GM12892 (cell line): ENCODE data around the gene CIBAR2.

Source experiments
- DNase-seq: peaks from one replicate; pipeline ENCODE4 v3.0.0; 2011; ENCODE audit not compliant: insufficient read length
- FAIRE-seq: peaks from 2 replicates; lab custom pipeline; 2011; peaks lifted over from hg19 to GRCh38; lab: Jason Lieb, UNC
- POLR2A ChIP-seq: IDR thresholded peaks from 2 replicates; pipeline ENCODE4 v1.6.1; 2011; ENCODE audit warnings: low read depth, low read length, control low read depth
- POLR2AphosphoS5 ChIP-seq: IDR thresholded peaks from 2 replicates; pipeline ENCODE4 v1.6.1; 2011; ENCODE audit warnings: low read depth, low read length, control low read depth
- TAF1 ChIP-seq: IDR thresholded peaks from 2 replicates; pipeline ENCODE4 v1.6.1; 2011; ENCODE audit warnings: low read depth, mild to moderate bottlenecking, control low read depth, low read length, borderline replicate concordance

Gene CIBAR2

DNA sequence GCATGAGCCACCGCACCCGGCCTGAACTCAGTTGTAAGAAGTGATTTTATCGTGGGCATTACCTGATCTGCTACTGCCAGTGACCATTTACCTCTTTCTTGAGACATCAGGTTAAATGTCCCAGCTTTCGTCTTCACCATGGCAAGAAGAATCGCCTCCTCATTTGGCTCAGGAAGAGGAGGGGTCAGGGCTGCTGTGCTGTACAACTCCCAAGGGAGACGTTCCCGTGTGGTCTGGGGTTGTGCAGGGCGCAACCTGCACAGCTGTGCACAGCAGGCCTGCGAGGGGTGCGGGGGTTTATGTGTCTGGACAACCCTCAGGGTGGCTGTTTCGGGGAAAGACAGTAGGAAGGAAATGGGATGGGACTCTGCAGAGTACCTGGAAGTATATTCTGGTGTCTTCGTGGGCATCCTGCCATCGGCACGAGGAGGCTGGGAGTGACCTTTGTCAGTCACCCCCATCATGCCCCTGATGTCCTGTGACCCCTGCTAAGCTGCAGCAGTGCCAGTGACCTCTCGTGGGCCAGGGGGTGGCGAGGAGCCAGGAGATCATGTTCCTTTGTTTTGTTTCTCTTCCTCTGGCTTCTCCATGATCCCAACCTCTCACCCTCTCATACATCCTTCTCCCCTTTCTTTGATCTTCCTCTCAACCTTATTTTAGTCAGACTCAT lies 27.3 kb downstream of the CIBAR2 start:
- no peak for FAIRE-seq
- no peak for TF ChIP-seq POLR2A
- no peak for TF ChIP-seq TAF1
- TF ChIP-seq POLR2AphosphoS5 = no peak

DNA sequence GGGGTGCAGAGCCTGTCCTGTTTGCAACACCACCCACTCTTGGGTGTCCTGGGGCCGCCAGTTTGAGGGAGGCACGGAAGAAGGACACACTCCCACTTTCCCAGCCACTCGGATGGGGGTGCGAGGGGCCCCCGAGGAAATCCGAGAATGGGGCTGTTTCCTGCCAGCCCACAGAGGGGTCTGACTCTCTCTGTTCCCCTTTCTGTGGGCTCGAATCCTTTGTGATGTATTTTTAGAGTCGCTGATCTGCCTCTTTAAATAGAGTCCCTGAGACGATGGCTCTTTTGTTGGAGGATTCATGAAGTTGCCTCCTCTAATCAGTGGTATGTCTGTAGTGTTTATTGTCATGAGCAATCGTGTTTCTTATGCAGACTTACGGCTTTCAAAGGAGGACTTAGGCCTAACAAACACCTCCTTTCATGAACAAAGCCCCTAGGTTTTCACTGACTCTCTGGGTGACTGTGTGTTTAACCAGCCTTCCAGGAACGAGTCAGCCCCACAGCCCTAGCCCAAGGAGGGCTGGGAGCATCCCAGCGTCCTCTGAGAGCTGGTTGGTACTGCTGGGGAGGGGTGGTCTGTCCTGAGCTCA lies 29.1 kb downstream of the CIBAR2 start:
- DNase-seq (no peak), FAIRE-seq (peak; percentile 24)
- no peak for TF ChIP-seq POLR2AphosphoS5
- no peak for TF ChIP-seq TAF1
- no peak for TF ChIP-seq POLR2A

More for the DNA sequence above, 27.3 kb downstream of the CIBAR2 start:
- no peak for DNase-seq

DNA sequence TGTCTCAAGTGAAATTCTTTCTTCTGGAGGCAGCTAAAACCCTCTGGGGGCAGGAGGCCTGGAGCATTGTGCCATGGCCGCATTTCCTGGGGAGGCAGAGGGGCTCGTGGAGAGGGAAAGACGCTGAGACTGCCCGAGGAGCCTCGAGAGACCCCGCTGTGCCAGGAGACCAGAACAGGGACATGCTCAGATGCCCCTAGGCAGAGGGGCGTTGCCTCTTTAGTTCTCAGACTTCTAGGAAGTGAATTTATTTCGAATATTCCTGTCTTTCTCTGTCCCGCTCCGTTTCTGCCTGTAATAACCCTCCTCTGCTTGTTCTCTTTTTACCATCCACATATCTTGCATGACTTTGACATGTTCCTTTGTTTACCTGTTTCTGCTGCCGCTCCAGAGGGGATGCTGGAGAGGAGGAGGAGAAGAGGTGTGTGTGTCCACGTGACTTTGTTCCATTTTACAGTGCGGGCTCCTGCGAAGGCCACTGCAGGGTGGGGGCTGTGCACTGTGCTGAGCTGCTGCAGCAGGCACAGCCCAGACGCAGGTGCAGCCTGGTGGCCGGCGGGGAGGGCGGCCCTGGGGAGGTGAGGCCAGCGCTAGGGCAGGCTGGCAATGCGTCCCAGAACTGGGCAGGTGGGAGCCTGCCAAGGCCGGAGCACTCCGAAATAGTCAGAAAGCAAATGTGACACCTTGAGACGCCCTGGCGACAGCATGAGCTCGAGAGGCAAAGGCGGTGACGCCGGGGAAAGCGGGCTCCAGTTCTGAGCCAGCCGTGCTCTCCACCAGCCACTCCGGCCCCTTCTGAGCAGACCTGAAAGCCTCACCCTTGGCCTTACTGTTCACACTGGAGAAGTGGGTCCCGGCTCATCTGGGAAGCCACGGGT lies 29.9 kb downstream of the CIBAR2 start:
- FAIRE-seq (peak; percentile 14), DNase-seq (no peak)
- TF ChIP-seq TAF1 (no peak), POLR2AphosphoS5 (no peak)

DNA sequence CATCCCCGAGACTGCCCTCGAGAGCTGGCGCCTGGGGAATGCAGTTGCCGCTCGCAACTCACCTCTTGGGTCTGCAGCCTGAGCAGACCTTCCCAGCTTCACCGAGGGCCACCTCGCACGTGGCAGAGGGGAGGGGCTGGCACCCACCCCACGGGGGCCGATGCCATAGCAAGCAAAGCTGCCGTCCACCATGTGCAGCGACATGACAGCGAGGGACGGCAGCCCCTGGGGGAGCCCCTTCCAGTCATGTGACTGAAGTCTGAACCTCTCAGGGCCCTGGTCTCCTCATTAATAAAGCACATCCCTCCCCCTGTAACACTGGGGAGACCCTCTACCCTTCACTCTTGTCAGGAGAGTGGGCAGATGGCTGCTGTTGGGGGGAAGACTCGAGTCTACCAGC lies 30.5 kb downstream of the CIBAR2 start:
- TF ChIP-seq POLR2AphosphoS5 = no peak
- FAIRE-seq = no peak
- DNase-seq = no peak

DNA sequence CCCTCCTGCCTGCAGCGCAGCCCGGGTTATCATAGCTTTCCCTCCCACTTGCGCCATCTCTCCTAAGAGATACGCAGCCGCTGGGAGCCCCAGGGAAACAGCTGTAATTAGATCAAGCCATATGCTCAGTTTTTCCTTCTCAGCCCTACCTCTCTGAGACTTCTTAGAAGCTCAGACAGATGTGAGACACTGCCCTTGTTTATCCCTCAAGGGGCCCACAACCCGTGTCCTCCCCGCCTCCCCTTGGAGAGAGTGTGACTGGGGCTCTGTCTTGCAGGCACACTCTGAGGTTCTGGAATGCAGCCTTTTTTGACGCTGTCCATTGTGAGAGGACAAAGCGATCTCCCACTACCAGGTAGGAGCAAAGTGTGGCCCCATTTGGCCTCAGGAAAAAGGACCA lies 31.2 kb downstream of the CIBAR2 start:
- TF ChIP-seq TAF1 (no peak), POLR2A (no peak), POLR2AphosphoS5 (no peak)
- no peak for FAIRE-seq
- no peak for DNase-seq

DNA sequence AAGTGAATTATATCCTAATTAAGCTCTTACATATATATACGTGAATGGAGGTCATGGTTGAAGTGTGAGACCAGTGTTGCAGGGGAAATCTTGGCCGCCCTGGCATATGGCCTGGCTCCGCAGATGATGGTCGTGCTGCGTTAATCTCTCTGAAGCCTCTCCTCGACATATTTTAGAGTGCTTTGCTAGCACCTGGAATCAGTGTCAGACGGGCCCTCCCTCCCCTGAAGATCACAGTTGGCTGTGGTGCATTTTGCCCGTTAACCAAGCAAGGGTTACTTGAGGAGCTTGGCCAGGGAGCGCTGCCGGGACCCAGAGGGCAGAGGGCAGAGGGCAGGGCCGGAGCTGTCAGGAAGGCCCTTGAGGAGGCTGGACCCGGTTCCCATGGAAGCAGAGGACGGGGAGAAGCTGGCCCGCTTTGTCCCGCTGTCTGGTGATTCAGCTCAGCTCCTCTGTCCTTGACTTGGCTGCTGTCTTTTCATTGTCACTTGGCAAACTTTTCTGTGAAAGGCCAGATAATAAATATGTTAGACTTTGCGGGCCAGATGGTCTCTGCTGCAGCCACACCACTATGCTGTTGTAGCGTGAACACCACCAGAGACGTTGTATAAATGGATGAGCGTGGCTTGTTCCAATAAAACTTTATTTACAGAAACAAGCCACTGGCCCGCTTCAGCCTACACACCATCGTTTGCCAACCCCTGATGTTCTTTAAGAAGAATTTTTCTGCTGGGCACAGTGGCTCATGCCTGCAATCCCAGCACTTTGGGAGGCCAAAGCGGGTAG lies 32.3 kb downstream of the CIBAR2 start:
- no peak for FAIRE-seq
- TF ChIP-seq POLR2AphosphoS5 = no peak
- no peak for TF ChIP-seq POLR2A
- no peak for TF ChIP-seq TAF1
- DNase-seq = no peak

DNA sequence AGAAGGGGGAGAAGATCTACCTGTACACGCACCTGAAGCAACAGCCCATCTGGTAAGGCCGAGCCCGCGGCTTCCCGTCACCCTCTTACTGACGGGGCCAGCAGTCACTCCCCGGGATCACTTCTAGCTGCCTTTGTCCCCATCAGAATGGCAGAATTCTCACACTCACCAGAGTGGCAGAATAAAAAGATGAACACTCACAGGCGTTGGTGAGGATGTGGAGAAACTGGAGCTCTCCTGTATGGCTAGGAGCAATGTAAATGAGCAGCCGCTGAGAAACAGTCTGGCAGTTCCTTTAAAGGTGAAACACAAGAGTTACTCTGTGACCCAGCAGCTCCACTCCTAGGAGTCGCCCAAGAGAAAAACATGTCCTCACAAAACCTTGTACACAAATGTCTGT lies 33.3 kb downstream of the CIBAR2 start:
- no peak for TF ChIP-seq POLR2A
- TF ChIP-seq TAF1 = no peak
- no peak for TF ChIP-seq POLR2AphosphoS5
- FAIRE-seq (no peak), DNase-seq (no peak)

DNA sequence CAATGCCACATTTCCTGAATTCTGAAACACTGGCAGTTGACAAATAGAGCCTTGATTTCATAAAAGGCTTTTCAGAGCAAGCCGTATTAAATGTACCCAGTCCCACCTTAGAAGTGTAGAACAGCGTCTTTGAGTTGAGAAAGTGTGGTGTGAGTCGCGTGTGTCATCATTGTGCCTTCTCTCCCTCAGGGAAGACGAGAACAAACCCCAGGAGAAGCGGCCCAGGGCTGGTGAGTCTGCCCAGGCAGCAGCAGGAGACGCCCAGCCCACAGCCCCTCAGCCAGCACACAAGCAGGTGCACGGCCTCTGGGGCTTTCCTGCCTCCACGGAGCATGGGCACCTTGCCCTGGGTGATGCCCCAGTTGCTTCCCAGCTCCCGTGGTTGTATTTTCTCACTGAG lies 34.0 kb downstream of the CIBAR2 start:
- no peak for DNase-seq
- no peak for TF ChIP-seq TAF1
- no peak for TF ChIP-seq POLR2AphosphoS5
- no peak for TF ChIP-seq POLR2A

DNA sequence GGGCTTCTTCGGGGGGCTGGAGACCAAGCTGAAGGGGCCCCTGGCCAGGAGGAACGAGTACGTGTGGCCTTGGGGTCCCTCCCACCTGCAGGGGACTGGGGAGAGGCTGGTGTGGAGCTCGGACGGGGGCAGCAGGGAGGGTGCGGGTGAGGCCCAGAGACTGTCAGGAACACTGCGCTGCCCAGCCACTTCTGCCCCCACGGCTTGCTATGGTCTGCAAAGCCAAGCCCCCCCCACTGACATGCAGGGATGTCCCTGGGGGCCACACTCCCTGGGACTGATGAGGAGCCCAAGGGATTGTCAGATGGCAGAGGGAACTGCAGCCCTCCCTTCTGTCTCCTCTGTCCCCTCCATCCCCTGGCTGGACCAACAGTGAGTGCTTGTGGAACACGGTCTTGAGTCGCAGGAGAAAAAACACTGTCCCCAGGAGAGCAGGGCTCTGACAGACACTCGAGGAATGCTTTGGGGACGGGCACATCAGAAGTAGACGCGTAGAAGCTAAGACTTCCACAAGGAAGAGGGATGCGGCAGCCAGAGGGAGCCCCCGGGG lies 34.6 kb downstream of the CIBAR2 start:
- TF ChIP-seq POLR2AphosphoS5 = no peak

More for the DNA sequence above, 34.0 kb downstream of the CIBAR2 start:
- FAIRE-seq = no peak

DNA sequence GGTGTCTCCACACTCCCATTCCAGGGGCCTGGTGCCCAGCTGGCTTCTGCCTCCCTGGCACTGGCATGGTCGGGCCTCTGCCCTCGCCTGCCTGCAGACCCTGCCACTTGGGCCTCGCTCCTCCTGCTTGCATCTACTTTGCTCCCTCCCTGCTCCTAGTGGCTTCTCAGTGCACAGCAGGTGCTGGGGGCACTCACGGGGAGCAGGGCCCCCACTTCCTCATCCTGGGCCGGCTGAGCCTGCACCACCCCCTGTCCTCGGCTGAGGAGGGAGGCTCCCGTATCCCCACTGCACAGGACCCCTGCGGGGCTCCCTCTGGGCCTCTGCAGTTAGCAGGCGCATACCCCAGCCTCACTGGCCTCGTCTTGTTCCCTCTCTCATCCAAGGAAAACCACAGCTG lies 35.2 kb downstream of the CIBAR2 start:
- no peak for DNase-seq
- FAIRE-seq = no peak
- no peak for TF ChIP-seq POLR2AphosphoS5
- TF ChIP-seq POLR2A = no peak
- TF ChIP-seq TAF1 = no peak

More for the DNA sequence above, 34.6 kb downstream of the CIBAR2 start:
- no peak for FAIRE-seq
- DNase-seq = no peak
